ENCODE data around the gene KRTAP10-3.

DNA sequence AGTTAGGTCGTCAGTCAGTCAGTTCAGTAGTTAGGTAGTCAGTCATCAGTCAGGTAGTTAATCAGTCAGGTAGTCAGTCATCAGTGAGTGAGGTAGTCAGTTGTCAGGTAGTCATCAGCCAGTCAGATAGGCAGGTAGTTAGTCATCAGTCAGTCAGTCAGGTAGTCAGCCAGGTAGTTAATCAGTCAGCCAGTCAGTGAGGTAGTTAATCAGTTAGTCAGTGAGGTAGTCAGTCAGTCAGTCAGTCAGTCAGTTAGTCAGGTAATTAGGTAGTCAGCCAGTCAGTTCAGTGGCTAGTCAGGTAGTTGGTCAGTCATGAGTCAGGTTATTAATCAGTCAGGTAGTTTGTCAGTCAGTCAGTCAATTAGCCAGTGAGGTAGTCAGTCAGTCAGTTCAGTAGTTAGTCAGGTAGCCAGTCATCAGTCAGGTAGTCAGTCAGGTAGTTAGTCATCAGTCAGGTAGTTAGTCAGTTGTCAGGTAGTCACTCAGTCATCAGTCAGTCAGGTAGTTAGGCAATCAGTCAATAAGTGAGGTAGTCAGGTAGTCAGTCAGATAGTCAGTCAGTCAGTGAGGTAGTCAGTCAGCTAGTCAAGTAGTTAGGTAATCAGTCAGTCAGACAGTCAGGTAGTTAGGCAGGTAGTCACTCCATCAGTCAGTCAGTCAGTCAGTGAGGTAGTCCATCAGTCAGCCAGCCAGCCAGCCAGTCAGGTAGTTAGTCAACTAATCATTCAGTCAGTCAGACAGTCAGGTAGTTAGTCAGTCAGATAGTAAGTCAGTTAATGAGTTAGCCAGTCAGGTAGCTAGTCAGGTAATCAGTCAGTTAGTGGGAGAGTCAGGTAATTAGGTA, 34.8 kb downstream of the KRTAP10-3 start:
- TF ChIP-seq, protein P1, sequence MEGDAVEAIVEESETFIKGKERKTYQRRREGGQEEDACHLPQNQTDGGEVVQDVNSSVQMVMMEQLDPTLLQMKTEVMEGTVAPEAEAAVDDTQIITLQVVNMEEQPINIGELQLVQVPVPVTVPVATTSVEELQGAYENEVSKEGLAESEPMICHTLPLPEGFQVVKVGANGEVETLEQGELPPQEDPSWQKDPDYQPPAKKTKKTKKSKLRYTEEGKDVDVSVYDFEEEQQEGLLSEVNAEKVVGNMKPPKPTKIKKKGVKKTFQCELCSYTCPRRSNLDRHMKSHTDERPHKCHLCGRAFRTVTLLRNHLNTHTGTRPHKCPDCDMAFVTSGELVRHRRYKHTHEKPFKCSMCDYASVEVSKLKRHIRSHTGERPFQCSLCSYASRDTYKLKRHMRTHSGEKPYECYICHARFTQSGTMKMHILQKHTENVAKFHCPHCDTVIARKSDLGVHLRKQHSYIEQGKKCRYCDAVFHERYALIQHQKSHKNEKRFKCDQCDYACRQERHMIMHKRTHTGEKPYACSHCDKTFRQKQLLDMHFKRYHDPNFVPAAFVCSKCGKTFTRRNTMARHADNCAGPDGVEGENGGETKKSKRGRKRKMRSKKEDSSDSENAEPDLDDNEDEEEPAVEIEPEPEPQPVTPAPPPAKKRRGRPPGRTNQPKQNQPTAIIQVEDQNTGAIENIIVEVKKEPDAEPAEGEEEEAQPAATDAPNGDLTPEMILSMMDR (IDR thresholded peaks at IDR 0.05; ENCODE audit: insufficient read depth, low read depth, low read length) = no peak
- TF ChIP-seq EZH2 (IDR thresholded peaks at IDR 0.05; ENCODE audit: insufficient read depth, low read length) = no peak

All from astrocyte (in vitro differentiated cells and primary cell).